Keratinocyte (primary cell): ENCODE data around the gene TOR1AIP2. TPM values are rescaled to one million over a fixed set of nuclear protein-coding genes. Genes with fewer than 3 reads are reported as not detected.

Experiments used
- DNase-seq: peaks from one replicate; pipeline ENCODE4 v3.0.0-alpha.2; 2011; ENCODE audit warnings: low read depth, missing footprints, low spot score
- FAIRE-seq: peaks from 2 replicates; lab custom pipeline; 2011; peaks lifted over from hg19 to GRCh38; lab: Jason Lieb, UNC
- H2AFZ ChIP-seq: 2 replicates; pipeline ENCODE4 v1.6.0; 2012; ENCODE audit warnings: low read length, control low read depth, inconsistent platforms; ENCODE audit not compliant: control insufficient read depth
- H3K27ac ChIP-seq: 2 replicates; pipeline ENCODE4 v1.5.1; 2011; ENCODE audit warnings: low read length; ENCODE audit not compliant: control insufficient read depth, insufficient read depth
- H3K27me3 ChIP-seq: 3 replicates; pipeline ENCODE4 v1.6.0; 2011; ENCODE audit warnings: low read length; ENCODE audit not compliant: control insufficient read depth, insufficient read depth; ENCODE audit errors: extremely low read depth
- H3K36me3 ChIP-seq, 2 experiments: 2 replicates in 1 of 2; 3 replicates in 1 of 2; pipeline ENCODE4 v1.5.1; 2011; ENCODE audit warnings: low read length in 2 of 2, mild to moderate bottlenecking in 1 of 2; ENCODE audit not compliant: control insufficient read depth in 2 of 2, insufficient read depth in 2 of 2; ENCODE audit errors: extremely low read depth in 1 of 2
- H3K4me1 ChIP-seq: 3 replicates; pipeline ENCODE4 v1.5.1; 2011; ENCODE audit warnings: low read length; ENCODE audit not compliant: control insufficient read depth, insufficient read depth; ENCODE audit errors: extremely low read depth
- H3K4me2 ChIP-seq: 3 replicates; pipeline ENCODE4 v1.6.0; 2011; ENCODE audit warnings: low read depth, low read length; ENCODE audit not compliant: control insufficient read depth, insufficient read depth; ENCODE audit errors: extremely low read depth
- H3K4me3 ChIP-seq, 3 experiments: fragments of 200-600 bp in 1 of 3; sonication (generic) in 1 of 3; 2 replicates in 2 of 3; 3 replicates in 1 of 3; pipeline ENCODE4 v1.5.1; 2011 to 2016; ENCODE audit warnings: low read length in 3 of 3, mild to moderate bottlenecking in 3 of 3, control low read depth in 2 of 3, inconsistent platforms in 1 of 3, low read depth in 1 of 3, mixed read lengths in 1 of 3, mixed run types in 1 of 3, moderate library complexity in 1 of 3; ENCODE audit not compliant: control insufficient read depth in 2 of 3, insufficient read depth in 2 of 3; ENCODE audit errors: extremely low read depth in 1 of 3
- H3K79me2 ChIP-seq: 2 replicates; pipeline ENCODE4 v1.6.0; 2012; ENCODE audit warnings: low read length; ENCODE audit not compliant: control insufficient read depth, insufficient read depth
- H3K9ac ChIP-seq: 3 replicates; pipeline ENCODE4 v1.6.0; 2011; ENCODE audit warnings: low read length; ENCODE audit not compliant: control insufficient read depth, insufficient read depth; ENCODE audit errors: extremely low read depth
- H3K9me1 ChIP-seq: 3 replicates; pipeline ENCODE4 v1.6.0; 2011; ENCODE audit warnings: low read length; ENCODE audit not compliant: control insufficient read depth, insufficient read depth; ENCODE audit errors: extremely low read depth
- H3K9me3 ChIP-seq: 2 replicates; pipeline ENCODE4 v1.5.1; 2012; ENCODE audit warnings: low read depth, low read length; ENCODE audit not compliant: control insufficient read depth
- H4K20me1 ChIP-seq: 3 replicates; pipeline ENCODE4 v1.6.0; 2011; ENCODE audit warnings: low read length; ENCODE audit not compliant: control insufficient read depth, insufficient read depth; ENCODE audit errors: extremely low read depth
- EZH2 ChIP-seq: IDR thresholded peaks from one replicate; pipeline ENCODE4 v1.6.1; 2012; ENCODE audit warnings: inconsistent platforms, mild to moderate bottlenecking, low read length, moderate library complexity
- dilution Hi-C: fragments of 300-500 bp; cut with MboI; formaldehyde crosslinking; loops from one replicate; pipeline ENCODE4 v1.7.0; 2020; ENCODE audit warnings: low sequenced_read_pairs; ENCODE audit not compliant: extremely low pct_ligation_motif_present
- polyA plus RNA-seq, 5 experiments: library from polyadenylated mRNA; depleted of rRNA in 3 of 5; stranded (reverse) in 3 of 5; stranded (forward) in 1 of 5; unstranded in 1 of 5; fragments of >200 nt; gene quantifications; 1 replicate in 1 of 5; 2 replicates in 3 of 5; 3 replicates in 1 of 5; pipeline versions ENCODE4 v1.2.1 to v1.2.3, GENCODE V29; 2011 to 2012; ENCODE audit warnings: missing spikeins in 2 of 5, low read depth in 1 of 5, low replicate concordance in 1 of 5
- TF ChIP-seq, protein P1 (sequence below), 3 experiments: IDR thresholded peaks in 1 of 3; conservative IDR thresholded peaks in 1 of 3; optimal IDR thresholded peaks in 1 of 3; 2 replicates in 2 of 3; 3 replicates in 1 of 3; pipeline versions ENCODE3 to v1.5.1; 2011; ENCODE audit warnings: low read length in 3 of 3, mild to moderate bottlenecking in 3 of 3, moderate library complexity in 2 of 3, control low read depth in 1 of 3, inconsistent platforms in 1 of 3; ENCODE audit not compliant: insufficient read depth in 2 of 3; ENCODE audit errors: extremely low read depth in 1 of 3

The TOR1AIP2 gene
- polyA plus RNA-seq, 1 donor (not counting 4 experiments of a cell fraction or from before 2014, with no cell fraction given), result 49.9 TPM

DNA sequence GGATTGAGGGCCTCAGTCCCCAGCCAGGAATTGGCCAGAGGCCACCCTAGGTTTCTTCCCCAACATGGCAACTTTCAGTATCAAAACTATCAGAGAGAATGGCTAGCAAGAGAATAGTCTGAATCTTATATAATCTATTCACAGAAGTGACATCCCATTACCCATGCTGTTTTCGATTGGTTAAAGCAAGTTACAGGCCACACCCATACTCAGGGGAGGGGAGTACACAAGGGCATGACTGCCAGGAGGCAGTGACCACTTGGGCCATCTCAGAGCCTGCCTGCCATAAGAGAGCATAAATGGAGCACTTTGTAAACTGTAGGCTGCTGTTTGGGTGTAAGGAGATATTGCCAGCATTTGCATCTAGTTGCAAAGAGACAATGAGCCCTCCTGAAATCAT is 69.1 kb downstream of the TOR1AIP2 start:
- FAIRE-seq (no peak), DNase-seq (no peak)
- Histone ChIP-seq H3K4me3 (no peak overlapping the region), H3K9ac (no peak overlapping the region), H3K79me2 (no peaks in the 10 kb centered on the region), H3K27ac (no peak overlapping the region), H3K4me2 (no peak overlapping the region), H3K9me1 (no peaks in the 10 kb centered on the region), H2AFZ (no peak overlapping the region), H3K9me3 (no peaks in the 10 kb centered on the region), H3K36me3 (no peaks in the 10 kb centered on the region), H4K20me1 (no peaks in the 10 kb centered on the region), H3K27me3 (peaks cover 13% of the 10 kb centered on the region), H3K4me1 (peaks cover 7% of the 10 kb centered on the region)
- dilution Hi-C loops, result loop anchor here (25.0 kb wide), 1 partner anchor 96 kb away; no protein-coding TSS in a partner anchor
- TF ChIP-seq, protein P1, sequence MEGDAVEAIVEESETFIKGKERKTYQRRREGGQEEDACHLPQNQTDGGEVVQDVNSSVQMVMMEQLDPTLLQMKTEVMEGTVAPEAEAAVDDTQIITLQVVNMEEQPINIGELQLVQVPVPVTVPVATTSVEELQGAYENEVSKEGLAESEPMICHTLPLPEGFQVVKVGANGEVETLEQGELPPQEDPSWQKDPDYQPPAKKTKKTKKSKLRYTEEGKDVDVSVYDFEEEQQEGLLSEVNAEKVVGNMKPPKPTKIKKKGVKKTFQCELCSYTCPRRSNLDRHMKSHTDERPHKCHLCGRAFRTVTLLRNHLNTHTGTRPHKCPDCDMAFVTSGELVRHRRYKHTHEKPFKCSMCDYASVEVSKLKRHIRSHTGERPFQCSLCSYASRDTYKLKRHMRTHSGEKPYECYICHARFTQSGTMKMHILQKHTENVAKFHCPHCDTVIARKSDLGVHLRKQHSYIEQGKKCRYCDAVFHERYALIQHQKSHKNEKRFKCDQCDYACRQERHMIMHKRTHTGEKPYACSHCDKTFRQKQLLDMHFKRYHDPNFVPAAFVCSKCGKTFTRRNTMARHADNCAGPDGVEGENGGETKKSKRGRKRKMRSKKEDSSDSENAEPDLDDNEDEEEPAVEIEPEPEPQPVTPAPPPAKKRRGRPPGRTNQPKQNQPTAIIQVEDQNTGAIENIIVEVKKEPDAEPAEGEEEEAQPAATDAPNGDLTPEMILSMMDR (optimal IDR thresholded peaks at IDR 0.05 in 1 of 3, IDR thresholded peaks at IDR 0.05 in 1 of 3, conservative IDR thresholded peaks at IDR 0.05 in 1 of 3; ENCODE audit: extremely low read depth in 1 of 3, insufficient read depth in 2 of 3, low read length in 3 of 3), result no peak
- no peak for TF ChIP-seq EZH2

DNA sequence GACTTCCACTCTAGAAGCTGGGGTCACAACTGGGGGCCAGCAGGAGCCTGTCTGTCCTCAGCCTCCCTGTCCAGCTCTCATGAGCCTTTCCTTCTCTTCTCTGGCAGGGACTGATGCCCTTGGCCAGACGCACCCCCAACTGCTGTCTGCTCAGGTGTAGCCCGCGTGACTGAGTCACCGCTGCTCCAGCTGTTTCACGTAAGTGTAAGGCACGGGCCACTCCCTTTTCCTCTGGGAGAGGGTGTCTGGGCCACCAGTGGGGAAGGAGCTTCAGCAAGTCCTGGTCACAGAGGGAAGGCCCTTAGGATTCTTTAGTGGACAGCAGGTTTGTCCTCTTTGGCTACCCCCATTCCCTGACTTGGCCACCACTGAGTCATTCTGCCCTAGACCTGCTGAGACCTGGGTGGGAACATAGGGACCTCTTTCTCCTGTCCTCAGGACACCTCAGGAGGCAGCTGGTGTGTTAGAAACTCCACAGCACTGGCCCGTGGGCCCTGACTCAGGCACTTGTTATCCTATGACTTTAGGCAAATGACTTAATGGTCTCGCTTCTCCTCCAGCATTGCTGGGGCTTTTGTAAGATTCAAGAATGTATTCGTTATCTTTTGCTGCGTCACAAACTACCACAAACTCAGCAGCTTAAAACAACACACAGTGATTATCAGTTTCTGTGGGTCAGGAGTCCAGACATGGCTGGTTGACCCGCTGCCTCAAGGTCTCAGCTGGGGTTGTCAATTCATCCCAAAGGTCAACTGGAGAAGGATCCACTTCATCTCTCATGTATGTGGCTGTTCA is 69.7 kb downstream of the TOR1AIP2 start:
- peaks cover 12% of the 10 kb centered on the region for H3K27me3 ChIP-seq
- dilution Hi-C loops, result loop anchor here (25.0 kb wide), 1 partner anchor 96 kb away; no protein-coding TSS in a partner anchor
- H3K79me2 ChIP-seq, result no peaks in the 10 kb centered on the region
- H3K4me3 ChIP-seq, result no peak overlapping the region
- no peak overlapping the region for H3K9ac ChIP-seq
- H3K9me3 ChIP-seq, result no peaks in the 10 kb centered on the region
- no peak overlapping the region for H2AFZ ChIP-seq
- H3K9me1 ChIP-seq, result no peaks in the 10 kb centered on the region
- peak; percentile 4 for DNase-seq
- no peak overlapping the region for H3K4me2 ChIP-seq
- no peak for TF ChIP-seq EZH2
- TF ChIP-seq, protein P1 (optimal IDR thresholded peaks at IDR 0.05 in 1 of 3, IDR thresholded peaks at IDR 0.05 in 1 of 3, conservative IDR thresholded peaks at IDR 0.05 in 1 of 3; ENCODE audit: extremely low read depth in 1 of 3, insufficient read depth in 2 of 3, low read length in 3 of 3), result no peak
- H4K20me1 ChIP-seq, result no peaks in the 10 kb centered on the region
- peaks cover 7% of the 10 kb centered on the region for H3K4me1 ChIP-seq
- H3K36me3 ChIP-seq, result no peaks in the 10 kb centered on the region
- no peak overlapping the region for H3K27ac ChIP-seq
- no peak for FAIRE-seq
